SK-N-SH (cell line): Measurements from ENCODE around the gene AUTS2.

Source experiments
- GABPA ChIP-seq: IDR thresholded peaks from 2 replicates; pipeline ENCODE4 v1.4.0; 2012; ENCODE audit warnings: low read depth, mild to moderate bottlenecking
- SIN3A ChIP-seq: IDR thresholded peaks from 2 replicates; pipeline ENCODE4 v1.6.1; 2012; ENCODE audit warnings: low read depth, mild to moderate bottlenecking, low read length, moderate library complexity, borderline replicate concordance

GRCh38 chr7:69823151-69823744 is 225.0 kb downstream of the AUTS2 start:
- TF ChIP-seq SIN3A: no peak
- TF ChIP-seq GABPA: no peak
